Keratinocyte (primary cell): Measurements from ENCODE around the gene ZNF511. TPM values are rescaled to one million over a fixed set of nuclear protein-coding genes. Genes with fewer than 3 reads are reported as not detected.

ENCODE experiments used
- DNase-seq: peaks from one replicate; pipeline ENCODE4 v3.0.0-alpha.2; 2011; ENCODE audit warnings: low read depth, missing footprints, low spot score
- FAIRE-seq: peaks from 2 replicates; lab custom pipeline; 2011; peaks lifted over from hg19 to GRCh38; lab: Jason Lieb, UNC
- H2AFZ ChIP-seq: 2 replicates; pipeline ENCODE4 v1.6.0; 2012; ENCODE audit warnings: low read length, control low read depth, inconsistent platforms; ENCODE audit not compliant: control insufficient read depth
- H3K27ac ChIP-seq: 2 replicates; pipeline ENCODE4 v1.5.1; 2011; ENCODE audit warnings: low read length; ENCODE audit not compliant: control insufficient read depth, insufficient read depth
- H3K27me3 ChIP-seq: 3 replicates; pipeline ENCODE4 v1.6.0; 2011; ENCODE audit warnings: low read length; ENCODE audit not compliant: control insufficient read depth, insufficient read depth; ENCODE audit errors: extremely low read depth
- H3K36me3 ChIP-seq, 2 experiments: 2 replicates in 1 of 2; 3 replicates in 1 of 2; pipeline ENCODE4 v1.5.1; 2011; ENCODE audit warnings: low read length in 2 of 2, mild to moderate bottlenecking in 1 of 2; ENCODE audit not compliant: control insufficient read depth in 2 of 2, insufficient read depth in 2 of 2; ENCODE audit errors: extremely low read depth in 1 of 2
- H3K4me1 ChIP-seq: 3 replicates; pipeline ENCODE4 v1.5.1; 2011; ENCODE audit warnings: low read length; ENCODE audit not compliant: control insufficient read depth, insufficient read depth; ENCODE audit errors: extremely low read depth
- H3K4me2 ChIP-seq: 3 replicates; pipeline ENCODE4 v1.6.0; 2011; ENCODE audit warnings: low read depth, low read length; ENCODE audit not compliant: control insufficient read depth, insufficient read depth; ENCODE audit errors: extremely low read depth
- H3K4me3 ChIP-seq, 3 experiments: fragments of 200-600 bp in 1 of 3; sonication (generic) in 1 of 3; 2 replicates in 2 of 3; 3 replicates in 1 of 3; pipeline ENCODE4 v1.5.1; 2011 to 2016; ENCODE audit warnings: low read length in 3 of 3, mild to moderate bottlenecking in 3 of 3, control low read depth in 2 of 3, inconsistent platforms in 1 of 3, low read depth in 1 of 3, mixed read lengths in 1 of 3, mixed run types in 1 of 3, moderate library complexity in 1 of 3; ENCODE audit not compliant: control insufficient read depth in 2 of 3, insufficient read depth in 2 of 3; ENCODE audit errors: extremely low read depth in 1 of 3
- H3K79me2 ChIP-seq: 2 replicates; pipeline ENCODE4 v1.6.0; 2012; ENCODE audit warnings: low read length; ENCODE audit not compliant: control insufficient read depth, insufficient read depth
- H3K9ac ChIP-seq: 3 replicates; pipeline ENCODE4 v1.6.0; 2011; ENCODE audit warnings: low read length; ENCODE audit not compliant: control insufficient read depth, insufficient read depth; ENCODE audit errors: extremely low read depth
- H3K9me1 ChIP-seq: 3 replicates; pipeline ENCODE4 v1.6.0; 2011; ENCODE audit warnings: low read length; ENCODE audit not compliant: control insufficient read depth, insufficient read depth; ENCODE audit errors: extremely low read depth
- H3K9me3 ChIP-seq: 2 replicates; pipeline ENCODE4 v1.5.1; 2012; ENCODE audit warnings: low read depth, low read length; ENCODE audit not compliant: control insufficient read depth
- H4K20me1 ChIP-seq: 3 replicates; pipeline ENCODE4 v1.6.0; 2011; ENCODE audit warnings: low read length; ENCODE audit not compliant: control insufficient read depth, insufficient read depth; ENCODE audit errors: extremely low read depth
- EZH2 ChIP-seq: IDR thresholded peaks from one replicate; pipeline ENCODE4 v1.6.1; 2012; ENCODE audit warnings: inconsistent platforms, mild to moderate bottlenecking, low read length, moderate library complexity
- dilution Hi-C: fragments of 300-500 bp; cut with MboI; formaldehyde crosslinking; loops from one replicate; pipeline ENCODE4 v1.7.0; 2020; ENCODE audit warnings: low sequenced_read_pairs; ENCODE audit not compliant: extremely low pct_ligation_motif_present
- polyA plus RNA-seq, 5 experiments: library from polyadenylated mRNA; depleted of rRNA in 3 of 5; stranded (reverse) in 3 of 5; stranded (forward) in 1 of 5; unstranded in 1 of 5; fragments of >200 nt; gene quantifications; 1 replicate in 1 of 5; 2 replicates in 3 of 5; 3 replicates in 1 of 5; pipeline versions ENCODE4 v1.2.1 to v1.2.3, GENCODE V29; 2011 to 2012; ENCODE audit warnings: missing spikeins in 2 of 5, low read depth in 1 of 5, low replicate concordance in 1 of 5
- TF ChIP-seq, protein P1 (sequence below), 3 experiments: IDR thresholded peaks in 1 of 3; conservative IDR thresholded peaks in 1 of 3; optimal IDR thresholded peaks in 1 of 3; 2 replicates in 2 of 3; 3 replicates in 1 of 3; pipeline versions ENCODE3 to v1.5.1; 2011; ENCODE audit warnings: low read length in 3 of 3, mild to moderate bottlenecking in 3 of 3, moderate library complexity in 2 of 3, control low read depth in 1 of 3, inconsistent platforms in 1 of 3; ENCODE audit not compliant: insufficient read depth in 2 of 3; ENCODE audit errors: extremely low read depth in 1 of 3

ZNF511 gene
- polyA plus RNA-seq, 1 donor (not counting 4 experiments of a cell fraction or from before 2014, with no cell fraction given): 20.2 TPM

DNA sequence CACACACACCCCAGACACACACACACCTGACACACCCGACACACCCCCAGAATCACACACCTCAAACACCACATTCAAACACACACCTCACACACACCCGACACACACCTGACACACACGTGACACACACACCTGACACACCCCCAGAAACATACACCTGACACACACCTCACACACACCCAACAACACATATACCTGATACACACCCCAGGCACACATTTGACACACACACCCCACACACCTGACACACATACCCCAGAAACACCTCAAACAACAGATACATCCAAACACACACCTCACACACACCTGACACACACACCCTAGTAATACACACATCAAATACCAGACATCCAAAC lies 28.6 kb downstream of the ZNF511 start:
- Histone ChIP-seq H3K4me1 (no peaks in the 10 kb centered on the region), H2AFZ (no peak overlapping the region), H4K20me1 (no peaks in the 10 kb centered on the region), H3K4me2 (no peak overlapping the region), H3K79me2 (no peaks in the 10 kb centered on the region), H3K9me3 (no peaks in the 10 kb centered on the region), H3K36me3 (no peaks in the 10 kb centered on the region), H3K9me1 (no peaks in the 10 kb centered on the region), H3K27ac (no peak overlapping the region), H3K9ac (no peak overlapping the region), H3K27me3 (peaks cover 53% of the 10 kb centered on the region), H3K4me3 (no peak overlapping the region)
- DNase-seq: no peak
- dilution Hi-C loops: no loop called here
- no peak for FAIRE-seq
- TF ChIP-seq, protein P1, sequence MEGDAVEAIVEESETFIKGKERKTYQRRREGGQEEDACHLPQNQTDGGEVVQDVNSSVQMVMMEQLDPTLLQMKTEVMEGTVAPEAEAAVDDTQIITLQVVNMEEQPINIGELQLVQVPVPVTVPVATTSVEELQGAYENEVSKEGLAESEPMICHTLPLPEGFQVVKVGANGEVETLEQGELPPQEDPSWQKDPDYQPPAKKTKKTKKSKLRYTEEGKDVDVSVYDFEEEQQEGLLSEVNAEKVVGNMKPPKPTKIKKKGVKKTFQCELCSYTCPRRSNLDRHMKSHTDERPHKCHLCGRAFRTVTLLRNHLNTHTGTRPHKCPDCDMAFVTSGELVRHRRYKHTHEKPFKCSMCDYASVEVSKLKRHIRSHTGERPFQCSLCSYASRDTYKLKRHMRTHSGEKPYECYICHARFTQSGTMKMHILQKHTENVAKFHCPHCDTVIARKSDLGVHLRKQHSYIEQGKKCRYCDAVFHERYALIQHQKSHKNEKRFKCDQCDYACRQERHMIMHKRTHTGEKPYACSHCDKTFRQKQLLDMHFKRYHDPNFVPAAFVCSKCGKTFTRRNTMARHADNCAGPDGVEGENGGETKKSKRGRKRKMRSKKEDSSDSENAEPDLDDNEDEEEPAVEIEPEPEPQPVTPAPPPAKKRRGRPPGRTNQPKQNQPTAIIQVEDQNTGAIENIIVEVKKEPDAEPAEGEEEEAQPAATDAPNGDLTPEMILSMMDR (optimal IDR thresholded peaks at IDR 0.05 in 1 of 3, IDR thresholded peaks at IDR 0.05 in 1 of 3, conservative IDR thresholded peaks at IDR 0.05 in 1 of 3; ENCODE audit: extremely low read depth in 1 of 3, insufficient read depth in 2 of 3, low read length in 3 of 3): no peak
- no peak for TF ChIP-seq EZH2

DNA sequence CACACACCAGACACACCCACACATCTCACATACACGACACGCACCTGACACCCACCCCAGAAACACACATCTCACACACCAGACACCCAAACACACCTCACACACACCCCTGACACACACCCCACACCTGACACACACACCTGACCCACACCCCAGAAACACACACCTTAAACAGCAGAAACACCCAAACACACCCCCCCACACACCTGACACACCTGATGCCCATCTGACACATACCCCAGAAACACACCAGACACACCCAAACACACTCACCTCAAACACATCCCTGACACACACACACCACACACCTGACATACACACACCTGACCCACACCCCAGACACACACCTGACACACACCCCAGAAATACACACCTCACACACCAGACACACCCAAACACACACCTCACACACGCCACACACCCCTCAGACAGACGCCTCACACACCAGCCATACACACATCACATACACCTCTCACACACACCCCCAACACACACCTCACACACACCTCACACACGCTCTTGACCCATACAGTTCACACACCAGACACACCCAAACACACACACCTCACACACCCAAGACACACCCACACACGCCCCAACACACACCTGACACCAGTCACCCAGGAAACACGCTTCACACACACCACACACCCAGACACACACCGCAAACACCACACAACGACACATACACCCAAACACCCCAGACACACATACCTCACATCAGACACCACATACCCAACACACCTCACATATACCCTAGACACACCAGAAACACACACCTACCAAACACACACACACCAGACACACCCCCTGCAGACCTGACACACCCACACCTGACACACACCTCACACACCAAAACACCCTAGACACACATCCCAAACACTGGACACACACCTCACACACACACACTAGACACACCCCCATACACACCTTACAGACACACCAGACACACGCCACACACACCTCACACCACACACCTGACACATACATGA lies 29.7 kb downstream of the ZNF511 start:
- no peaks in the 10 kb centered on the region for H3K9me3 ChIP-seq
- no peaks in the 10 kb centered on the region for H3K4me1 ChIP-seq
- peaks cover 45% of the 10 kb centered on the region for H3K27me3 ChIP-seq
- DNase-seq: no peak
- no peak overlapping the region for H3K4me2 ChIP-seq
- dilution Hi-C loops: no loop called here
- H3K9ac ChIP-seq: no peak overlapping the region
- no peaks in the 10 kb centered on the region for H3K36me3 ChIP-seq
- TF ChIP-seq, protein P1 (optimal IDR thresholded peaks at IDR 0.05 in 1 of 3, IDR thresholded peaks at IDR 0.05 in 1 of 3, conservative IDR thresholded peaks at IDR 0.05 in 1 of 3; ENCODE audit: extremely low read depth in 1 of 3, insufficient read depth in 2 of 3, low read length in 3 of 3): no peak
- TF ChIP-seq EZH2: no peak
- H2AFZ ChIP-seq: no peak overlapping the region
- no peaks in the 10 kb centered on the region for H4K20me1 ChIP-seq
- no peaks in the 10 kb centered on the region for H3K79me2 ChIP-seq
- H3K27ac ChIP-seq: no peak overlapping the region
- no peaks in the 10 kb centered on the region for H3K9me1 ChIP-seq
- H3K4me3 ChIP-seq: no peak overlapping the region
- no peak for FAIRE-seq
